Raji (cell line): ENCODE data around the gene FRMD1.

Experiments used
- POLR2A ChIP-seq: IDR thresholded peaks from 2 replicates; pipeline ENCODE4 v1.6.1; 2011; ENCODE audit warnings: low read depth, low read length, control low read depth; ENCODE audit not compliant: insufficient read depth

The FRMD1 gene

DNA sequence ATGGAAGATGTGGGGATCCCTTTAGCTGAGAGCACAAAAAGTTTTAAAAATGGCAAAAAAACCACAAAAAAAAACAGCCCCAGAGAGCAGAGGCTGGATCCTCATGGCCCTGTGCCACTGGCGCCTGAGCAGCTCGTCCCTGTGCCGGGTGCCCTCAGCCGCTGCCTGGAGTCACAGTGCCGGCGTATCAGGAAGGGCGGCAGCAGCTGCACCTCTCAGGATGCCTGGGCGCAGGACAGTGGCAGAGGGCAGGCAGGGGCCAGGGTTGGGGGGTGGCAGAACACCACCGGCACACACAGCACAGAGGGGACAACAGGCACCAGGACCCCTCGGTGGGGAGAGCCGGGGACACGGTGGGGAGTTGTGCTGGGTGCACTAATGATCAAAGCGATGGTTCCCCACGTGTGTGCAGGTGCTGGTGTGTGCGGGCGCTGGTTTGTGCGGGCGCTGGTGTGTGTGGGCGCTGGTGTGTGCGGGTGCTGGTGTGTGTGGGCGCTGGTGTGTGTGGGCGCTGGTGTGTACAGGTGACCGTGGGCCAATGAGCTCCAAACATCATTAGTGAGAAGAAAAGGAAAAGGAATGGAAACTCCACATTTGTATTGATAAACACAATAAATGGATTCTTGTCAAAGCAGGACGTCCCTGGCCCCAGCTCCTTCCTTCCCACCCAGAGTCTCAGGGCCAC lies 1.5 kb upstream of the FRMD1 start:
- no peak for TF ChIP-seq POLR2A

DNA sequence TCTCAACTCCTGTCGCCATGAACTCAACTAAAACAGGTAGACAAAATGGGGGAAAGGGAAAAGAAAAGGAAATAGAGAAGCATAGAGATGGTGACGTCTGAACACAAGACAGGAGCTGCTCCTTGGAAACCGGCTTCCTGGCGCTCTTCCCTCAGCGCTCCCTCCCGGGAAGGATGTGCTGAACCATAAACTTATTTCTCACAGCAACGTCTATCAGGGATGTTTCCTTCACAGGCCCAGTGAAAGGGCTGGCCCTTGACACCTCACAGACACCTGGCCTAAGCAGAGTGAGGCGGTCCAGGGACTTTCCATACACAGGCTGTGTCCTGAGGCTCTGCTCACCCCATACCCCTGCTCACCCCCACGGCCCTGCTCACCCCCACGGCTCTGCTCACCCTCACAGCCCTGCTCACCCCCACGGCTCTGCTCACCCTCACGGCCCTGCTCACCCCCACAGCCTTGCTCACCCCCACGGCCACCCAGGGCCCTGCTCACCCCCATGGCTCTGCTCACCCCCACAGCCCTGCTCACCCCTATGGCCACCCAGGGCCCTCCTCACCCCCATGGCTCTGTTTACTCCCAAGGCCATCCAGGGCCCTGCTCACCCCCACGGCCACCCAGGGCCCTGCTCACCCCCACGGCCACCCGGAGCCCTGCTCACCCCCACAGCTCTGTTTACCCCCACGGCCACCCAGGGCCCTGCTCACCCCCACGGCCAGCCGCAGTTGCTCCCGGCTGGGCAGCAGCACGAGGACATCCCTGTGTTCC lies 653 bp downstream of the FRMD1 start:
- no peak for TF ChIP-seq POLR2A

DNA sequence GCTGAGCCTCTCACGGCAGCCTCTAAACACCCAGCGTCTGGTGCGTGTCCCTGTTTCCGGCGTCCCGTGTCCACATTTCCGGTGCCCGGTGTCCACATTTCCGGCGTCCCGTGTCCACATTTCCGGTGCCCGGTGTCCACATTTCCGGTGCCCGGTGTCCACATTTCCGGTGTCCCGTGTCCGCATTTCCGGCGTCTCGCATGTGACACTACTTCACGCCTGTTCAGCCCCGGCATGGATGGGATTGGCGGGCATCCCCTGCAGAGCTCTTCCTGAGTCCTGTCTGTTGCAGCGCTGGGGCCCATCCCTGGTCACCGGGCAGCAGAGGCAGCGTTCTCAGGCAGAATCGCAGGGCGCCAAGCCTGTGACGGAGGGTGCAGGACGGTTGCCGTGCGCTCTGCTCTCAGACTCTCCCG lies 3.2 kb downstream of the FRMD1 start:
- TF ChIP-seq POLR2A, result no peak

DNA sequence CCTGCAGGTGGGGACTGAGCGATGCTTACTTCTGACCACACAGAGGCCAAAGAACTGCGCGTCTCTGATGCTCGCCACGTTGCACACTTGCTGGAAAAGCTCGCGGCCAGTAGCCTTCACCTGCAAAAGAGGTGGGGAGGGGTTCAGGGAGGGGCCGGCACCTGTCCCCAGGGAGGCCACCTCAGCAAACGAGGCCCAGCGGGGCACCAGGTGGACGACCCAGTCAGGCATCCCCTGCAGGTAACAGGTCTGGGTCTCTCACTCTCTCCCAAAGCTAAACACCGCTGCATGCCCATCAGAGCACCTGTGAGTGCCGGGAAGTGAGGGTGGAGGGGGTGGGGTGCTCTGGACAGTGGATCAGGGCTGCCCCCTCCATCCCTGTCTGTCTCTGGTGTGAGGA lies 3.8 kb downstream of the FRMD1 start:
- TF ChIP-seq POLR2A, result no peak

DNA sequence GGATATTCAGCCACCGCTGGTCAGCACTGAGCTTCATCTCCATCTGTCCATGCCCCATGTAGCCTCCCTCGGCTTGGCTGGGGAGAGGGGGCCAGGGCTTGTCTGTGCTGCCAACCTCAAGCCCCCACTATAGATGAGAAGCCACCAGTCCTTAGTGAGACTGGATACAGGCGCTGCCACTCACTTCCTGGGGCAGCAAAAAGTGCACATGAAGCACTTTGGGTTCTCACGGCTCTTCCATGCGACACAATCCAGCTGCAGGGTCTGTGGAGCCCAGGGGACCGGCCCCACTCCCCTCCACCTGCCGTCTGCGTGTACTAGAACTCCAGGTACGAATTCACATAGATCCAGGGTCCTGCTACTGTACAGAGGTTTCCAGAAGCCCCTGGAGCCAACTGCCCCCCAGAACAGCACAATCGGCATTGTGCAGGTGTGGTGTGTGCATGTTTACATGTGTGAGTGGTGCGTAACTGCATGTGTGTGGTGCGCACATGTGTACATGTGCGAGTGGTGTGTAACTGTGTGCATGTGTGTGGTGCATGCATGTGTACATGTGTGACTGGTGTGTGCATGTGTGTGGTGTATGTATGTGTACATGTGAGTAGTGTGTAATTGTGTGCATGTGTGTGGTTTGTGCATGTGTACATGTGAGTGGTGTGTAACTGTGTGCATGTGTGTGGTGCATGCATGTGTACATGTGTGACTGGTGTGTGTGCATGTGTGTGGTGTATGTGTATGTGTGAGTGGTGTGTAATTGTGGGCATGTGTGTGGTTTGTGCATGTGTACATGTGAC lies 4.9 kb downstream of the FRMD1 start:
- no peak for TF ChIP-seq POLR2A

DNA sequence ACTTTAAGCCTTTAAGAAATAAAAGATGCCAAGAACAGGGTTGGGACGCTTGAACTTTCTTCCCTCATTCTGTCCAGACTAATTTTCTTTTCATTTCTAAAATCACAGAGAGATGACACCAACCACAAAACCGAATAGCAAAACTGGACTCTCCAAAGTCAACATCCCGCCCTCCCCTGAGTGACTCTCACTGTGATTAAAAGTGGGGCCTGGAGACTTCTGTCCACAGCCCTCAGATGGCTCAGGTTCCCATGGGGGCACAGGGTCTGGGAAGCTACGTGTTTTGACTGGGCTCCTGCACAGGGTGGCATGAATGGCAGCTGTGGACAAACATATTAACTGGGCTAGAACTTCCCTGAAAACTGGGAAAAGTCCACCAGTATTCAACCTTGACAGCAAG lies 6.3 kb downstream of the FRMD1 start:
- no peak for TF ChIP-seq POLR2A

DNA sequence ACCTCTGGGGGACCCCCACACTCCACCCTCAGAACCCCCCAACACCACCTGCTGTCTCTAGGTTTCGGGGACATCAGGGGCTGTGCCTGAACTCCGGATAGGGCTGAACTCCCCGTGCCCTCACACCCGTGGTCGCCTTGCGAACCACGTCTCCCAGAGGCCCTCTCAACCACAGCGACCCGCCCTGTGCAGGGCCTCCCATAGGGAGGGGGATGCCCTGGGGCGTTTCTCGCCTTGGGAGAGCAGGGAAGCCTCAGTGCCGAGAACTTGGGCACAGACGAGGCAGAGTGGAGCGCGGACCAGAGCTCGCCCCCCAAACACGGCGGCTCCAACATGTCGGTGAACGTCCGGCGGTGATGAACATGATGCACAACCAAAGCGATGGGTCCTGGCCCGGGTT lies 6.8 kb downstream of the FRMD1 start:
- TF ChIP-seq POLR2A, result no peak

DNA sequence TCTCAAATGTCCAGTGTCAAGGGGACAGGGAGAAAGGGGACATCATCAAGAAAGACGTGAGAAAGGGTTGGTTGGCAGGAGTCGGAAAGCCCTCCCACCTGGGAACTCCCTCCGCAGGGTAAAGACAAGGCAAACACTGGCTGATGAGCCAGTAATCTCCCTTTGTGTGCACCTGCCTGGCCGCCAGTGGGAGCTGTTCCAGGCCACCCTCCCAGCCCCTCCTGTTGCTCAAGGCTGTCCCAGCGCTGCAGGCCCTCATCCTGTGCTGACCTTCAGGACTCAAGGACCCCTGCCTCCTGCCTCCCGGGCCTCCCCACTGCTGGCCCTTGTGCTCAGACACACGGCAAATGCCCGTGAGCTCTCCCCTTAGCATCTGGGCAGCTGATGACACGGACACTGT lies 7.4 kb downstream of the FRMD1 start:
- TF ChIP-seq POLR2A, result no peak

DNA sequence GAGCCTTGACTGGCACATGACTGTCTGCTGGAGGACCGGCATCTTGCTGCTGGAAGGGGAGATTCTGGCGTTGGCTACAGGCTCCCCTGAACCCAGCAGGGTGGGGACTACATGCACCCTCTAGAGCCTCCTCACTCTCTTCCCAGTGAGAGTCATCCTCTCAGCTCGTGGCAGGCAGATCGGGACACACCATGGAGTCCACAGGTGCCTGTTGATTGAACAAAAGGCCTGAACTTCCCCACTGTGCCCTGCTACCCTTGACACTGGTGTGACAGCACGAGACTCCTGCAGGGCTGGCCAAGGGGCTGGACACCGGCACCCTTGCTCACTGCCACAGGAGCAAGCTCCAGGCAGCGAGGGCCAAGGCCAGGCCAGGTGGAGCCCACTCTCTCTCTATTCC lies 8.2 kb downstream of the FRMD1 start:
- TF ChIP-seq POLR2A, result no peak

DNA sequence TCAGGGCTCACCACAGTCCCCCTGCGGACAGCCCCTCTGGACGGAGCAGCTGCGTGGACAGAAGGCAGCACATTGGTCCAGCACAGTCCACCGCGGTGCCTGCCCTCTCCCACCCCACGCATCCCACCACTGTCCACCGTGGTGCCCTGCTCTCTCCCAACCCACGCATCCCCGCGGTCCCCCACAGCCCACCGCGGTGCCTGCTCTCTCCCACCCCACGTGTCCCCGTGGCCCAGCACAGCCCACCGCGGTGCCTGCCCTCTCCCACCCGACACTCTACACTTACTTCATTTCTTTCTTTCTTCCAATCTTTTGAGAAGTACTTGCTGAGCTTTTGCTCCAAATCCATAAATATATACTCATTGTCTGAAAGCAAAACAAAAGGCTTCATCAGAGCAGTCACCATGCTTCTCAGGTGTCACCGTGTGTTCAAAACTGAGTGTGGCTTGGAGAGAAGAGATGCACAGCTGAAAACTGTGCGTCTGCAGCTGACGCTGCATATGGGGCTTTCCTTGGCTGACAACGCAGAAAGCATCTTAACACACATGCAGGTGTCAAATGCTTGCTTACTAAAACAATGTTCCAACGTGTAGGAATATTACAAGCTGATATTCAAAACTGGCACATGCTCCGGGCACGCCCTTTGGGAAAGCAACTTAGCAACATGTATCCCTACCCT lies 11.8 kb downstream of the FRMD1 start:
- no peak for TF ChIP-seq POLR2A

DNA sequence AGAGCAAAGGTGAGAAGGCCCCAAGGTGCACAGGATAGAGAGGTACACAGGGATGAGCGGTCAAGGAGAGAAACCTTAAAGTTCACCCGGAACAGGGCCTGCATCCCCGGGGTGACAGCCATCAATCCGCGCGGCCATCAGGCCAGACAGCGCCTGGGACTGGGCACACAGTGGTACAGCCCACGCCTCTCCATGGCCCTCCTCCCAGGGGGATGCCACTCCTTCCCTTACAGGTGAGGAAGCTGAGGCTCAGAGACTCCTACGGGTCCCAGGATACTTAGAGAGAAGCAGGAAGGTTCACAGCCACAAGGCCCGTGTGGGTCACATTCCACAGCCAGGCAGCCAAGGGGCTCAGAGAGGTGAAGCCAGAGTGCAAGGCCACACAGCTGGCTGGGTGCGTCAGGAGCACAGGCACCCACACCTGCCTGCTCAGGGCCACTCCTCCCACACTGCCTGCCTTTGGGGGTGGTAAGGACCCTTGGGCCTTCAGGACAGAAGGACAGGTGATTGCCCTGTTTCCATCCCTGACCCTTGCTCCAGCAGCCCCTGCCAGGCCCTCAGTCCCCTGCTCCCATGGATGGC lies 14.7 kb downstream of the FRMD1 start:
- no peak for TF ChIP-seq POLR2A

DNA sequence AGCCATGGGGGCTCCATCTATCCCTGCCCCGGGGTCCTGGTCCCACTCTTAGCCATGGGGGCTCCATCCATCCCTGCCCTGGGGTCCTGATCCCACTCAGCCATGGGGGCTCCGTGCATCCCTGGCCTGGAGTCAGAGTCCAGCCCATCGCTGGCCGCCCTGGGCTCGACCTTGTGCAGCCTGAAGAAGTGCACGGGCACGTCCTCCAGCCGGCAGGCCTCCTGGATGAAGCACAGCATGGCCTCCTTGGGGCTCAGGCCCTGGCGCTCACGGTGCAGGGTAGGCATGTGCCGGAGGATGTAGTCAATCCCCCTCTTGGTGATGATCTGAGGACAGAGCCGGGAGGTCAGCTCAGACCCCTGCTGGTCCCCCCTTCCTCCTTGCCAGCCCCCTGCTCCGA lies 15.6 kb downstream of the FRMD1 start:
- TF ChIP-seq POLR2A, result no peak

DNA sequence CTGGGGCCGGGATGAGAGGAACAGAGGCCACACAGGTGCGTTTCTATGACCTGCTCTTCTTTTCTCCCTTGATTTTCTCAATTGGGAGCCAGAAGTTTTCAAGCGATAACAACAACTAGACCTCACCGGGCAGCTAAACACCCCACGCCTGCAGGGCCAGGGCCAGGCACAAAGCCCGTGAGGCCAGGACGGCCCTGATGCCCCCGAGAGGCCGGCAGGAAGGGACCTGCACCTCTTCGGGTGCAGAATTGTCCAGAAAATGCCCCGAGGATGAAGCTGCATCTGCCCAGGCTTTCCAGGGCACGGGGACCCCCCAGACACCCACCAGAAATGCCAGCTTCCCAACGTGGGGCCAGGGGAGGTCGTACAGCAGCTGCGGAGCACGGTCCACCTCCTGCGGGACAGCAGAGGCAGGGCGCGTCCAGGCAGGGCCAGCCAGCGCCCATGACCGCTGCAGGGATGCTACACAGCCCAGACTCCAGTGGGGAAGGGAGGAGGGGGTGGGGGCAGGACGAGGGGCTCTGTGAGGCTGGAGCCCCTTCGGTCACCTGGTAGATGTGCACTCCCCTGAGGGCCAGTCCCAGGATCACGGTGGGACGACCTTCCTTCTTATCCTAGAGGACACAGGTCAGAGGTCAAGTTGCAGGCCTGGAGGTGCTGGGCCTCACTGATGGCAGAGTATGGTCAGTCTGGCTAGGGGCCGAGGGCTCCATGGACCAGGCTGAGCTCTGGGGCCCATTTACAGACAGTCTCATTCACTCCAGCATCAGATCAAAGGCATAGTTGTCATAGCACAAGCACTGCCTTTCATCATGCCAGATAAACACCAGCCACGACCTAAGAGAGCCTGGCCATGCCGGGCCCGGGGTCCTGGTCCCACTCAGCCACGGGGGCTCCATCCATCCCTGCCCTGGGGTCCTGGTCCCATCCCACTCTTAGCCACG lies 16.4 kb downstream of the FRMD1 start:
- TF ChIP-seq POLR2A, result no peak
